Measurements from ENCODE around the gene STIM1.

Gene STIM1

DNA sequence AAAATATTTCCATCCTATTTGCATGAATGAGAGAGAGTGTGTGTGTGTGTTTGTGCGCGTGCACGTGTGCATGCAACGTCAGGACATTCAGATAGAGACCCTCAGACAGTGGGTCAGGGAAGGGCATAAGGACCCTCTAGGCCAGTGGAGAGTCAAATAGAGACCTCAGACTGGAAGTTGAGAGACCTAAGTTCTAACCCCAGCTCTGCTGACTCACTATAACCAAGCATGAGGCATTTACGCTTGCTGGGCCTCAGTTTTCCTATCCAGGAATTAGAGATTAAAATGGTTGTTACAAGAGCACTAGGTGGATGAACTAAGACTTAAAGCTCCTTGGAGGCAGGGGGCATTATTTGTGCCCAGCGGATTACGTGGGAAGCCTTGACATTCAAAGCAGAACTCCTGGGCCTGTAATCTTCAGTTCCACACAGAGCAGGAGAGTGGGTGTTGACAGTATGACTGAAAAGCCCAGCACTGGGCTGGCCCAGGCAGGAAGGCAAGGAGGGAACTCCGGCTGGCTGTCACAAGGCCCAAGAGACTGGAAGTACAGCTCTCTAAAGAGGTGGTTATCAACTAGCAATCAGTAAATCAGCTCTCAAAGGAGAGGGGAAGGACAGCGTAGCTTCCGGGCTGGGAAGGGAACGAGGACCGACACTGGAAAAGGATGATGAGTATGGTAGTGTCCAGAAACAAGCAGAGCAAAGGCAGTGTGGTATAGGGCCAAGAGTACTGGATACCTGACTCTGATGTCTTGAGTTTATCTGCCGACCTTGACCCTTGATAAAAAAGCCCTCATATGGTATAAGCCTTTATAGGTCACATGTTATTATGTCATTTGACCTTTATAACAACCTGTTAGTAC is 23.9 kb upstream of the STIM1 start:
- no peak for DNase-seq

DNA sequence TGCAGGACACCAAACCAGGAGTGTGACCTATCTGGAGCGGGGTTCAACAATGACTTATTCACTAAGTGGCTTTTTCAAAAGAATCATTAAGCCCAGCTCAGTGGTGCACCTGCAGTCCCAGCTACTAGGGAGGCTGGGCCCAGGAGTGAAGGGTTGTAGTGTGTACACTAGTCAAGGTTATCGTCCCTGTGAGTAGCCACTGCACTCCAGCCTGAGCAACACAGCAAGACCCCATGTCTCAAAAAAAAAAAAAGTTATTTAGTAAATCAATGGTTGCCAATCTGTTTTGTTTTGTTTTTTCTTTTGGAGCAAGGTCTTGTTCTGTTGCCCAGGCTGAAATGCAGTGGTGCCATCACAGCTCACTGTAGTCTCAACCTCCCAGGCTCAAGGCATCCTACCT is 22.6 kb upstream of the STIM1 start:
- no peak for DNase-seq

DNA sequence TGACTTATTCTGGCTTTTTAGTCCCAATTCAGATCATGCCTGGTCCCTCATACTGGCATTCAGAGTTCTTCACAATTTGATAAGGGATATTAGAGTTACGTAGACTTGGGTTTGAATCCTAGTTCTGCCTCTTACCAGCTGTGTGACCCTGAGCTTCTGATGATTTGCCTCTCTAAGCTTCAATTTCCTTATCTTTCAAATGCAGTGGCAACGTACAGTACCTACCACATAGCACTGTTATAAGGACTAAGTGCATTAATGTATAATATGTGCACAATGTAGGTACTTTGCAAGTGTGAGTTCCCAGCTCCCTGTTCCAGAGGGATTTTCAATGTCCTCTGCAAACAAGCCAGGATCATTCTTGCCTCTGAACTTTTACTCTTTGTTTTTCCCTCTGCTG is 22.0 kb upstream of the STIM1 start:
- no peak for DNase-seq

DNA sequence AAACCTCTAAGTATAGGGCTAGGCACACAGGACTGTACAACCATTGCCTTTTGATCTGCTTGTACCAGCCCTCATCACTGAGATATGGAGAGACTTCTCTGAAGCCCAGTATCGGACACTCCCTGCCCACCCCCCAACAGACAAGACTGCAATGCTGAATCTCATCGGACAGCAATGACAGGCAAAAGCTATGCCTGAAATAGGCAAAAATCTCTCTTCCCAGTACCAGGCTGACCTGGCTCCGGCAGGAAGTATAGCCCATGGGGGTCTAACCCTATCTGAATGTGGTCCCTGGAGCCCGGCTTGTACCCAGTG is 21.2 kb upstream of the STIM1 start:
- DNase-seq = no peak

DNA sequence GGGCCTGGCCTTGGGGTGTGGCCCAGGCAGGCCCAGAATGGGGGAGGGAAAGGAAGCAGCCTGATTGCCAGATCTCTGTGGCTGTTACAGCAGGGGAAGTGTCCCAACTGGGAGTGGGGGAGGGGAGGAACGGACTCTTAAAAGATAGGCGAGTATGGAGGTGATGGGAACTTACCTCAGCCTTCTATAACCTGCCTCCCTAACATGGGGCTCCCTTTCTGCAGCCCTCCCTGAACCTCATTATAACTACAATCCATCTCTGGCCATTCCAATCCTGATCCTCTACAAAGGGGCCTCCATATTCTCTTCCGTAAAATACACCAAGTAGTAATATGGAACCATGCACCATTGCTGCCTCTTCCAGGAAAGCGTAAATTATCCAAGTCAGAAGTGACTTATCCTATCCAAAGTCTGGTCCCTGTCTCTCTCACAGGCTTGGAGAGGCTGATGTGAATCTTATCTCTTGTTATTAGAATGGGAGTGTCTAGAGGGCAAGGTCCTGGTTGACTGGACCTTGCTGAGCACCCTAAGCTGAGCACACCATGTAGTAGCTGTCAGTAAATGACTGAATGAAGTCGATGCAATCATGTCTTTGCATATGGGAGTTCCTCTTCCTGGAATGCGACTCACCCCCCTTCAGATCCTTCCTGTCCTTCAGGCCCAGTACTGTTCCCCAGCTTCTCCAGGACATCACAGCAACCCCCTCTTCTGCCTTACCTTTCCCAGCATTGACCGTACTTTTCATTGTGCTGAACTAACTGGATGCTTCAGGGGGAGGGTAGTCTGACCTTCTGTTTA is 20.6 kb upstream of the STIM1 start:
- no peak for DNase-seq

GRCh38 chr11:3835751-3836150 is 19.7 kb upstream of the STIM1 start:
- no peak for DNase-seq

- DNase-seq = peak; percentile 49 to 54
Measured at GRCh38 chr11:3836903-3837302, 18.6 kb upstream of the STIM1 start.

- no peak for DNase-seq
Measured at GRCh38 chr11:3837793-3838192, 17.7 kb upstream of the STIM1 start.

DNA sequence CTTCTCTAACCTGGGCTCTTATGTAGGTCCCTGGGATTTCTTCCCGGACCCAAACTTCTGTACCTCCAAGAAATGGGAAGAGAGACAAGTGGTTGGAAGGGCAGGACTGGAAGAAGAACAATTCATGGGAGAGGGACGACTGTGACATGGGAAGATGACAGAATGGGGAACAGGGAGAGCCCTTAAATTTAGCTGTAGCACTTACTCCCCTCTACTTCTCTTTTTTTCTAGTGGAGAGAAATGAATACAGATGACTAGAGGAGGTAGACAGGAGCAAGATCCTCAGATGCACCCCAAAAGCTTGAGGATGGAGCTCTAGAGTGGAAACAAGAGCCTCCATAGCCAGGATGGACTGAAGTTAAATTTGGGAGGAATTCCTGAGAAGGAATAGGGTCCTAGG is 17.0 kb upstream of the STIM1 start:
- DNase-seq = no peak

- peak; percentile 34 to 37 for DNase-seq
Measured at GRCh38 chr11:3840004-3840869, 15.2 kb upstream of the STIM1 start.

DNA sequence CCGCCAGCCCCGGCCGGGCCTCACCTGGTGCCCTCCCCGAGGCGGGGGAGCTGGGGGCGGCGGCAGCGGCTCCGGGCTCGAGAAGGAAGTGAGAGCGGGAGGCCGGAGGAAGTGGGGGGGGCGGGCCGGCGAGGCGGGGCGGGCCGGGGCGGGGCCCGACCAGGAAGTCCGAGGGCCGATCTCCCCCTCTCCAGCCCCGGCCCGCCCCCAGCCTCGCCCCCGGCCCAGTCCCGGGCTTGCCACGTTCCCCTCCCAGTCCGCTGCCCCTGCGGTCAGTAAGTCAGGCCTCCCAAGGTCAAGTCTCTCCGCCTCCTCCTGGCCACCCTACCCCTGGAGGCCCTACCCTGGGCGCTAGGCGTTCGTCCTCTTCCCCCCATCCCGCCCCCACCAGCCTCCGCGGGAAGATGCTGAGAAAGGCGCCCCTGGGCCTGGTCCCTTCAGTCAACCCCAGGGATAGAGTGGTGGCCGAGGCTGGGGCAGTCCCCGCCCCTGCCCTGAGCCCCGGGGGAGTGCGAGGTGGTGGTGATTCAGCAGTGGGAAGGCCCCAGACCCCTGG is 14.5 kb upstream of the STIM1 start, which contains the start of gene RHOG:
TSS of gene RHOG (minus strand) at position 90 of the 556 bp plus-strand sequence. CDS start 12,821 bp downstream, outside the sequence.
- peak in 1 of 2 experiments; percentile 72 for DNase-seq

DNA sequence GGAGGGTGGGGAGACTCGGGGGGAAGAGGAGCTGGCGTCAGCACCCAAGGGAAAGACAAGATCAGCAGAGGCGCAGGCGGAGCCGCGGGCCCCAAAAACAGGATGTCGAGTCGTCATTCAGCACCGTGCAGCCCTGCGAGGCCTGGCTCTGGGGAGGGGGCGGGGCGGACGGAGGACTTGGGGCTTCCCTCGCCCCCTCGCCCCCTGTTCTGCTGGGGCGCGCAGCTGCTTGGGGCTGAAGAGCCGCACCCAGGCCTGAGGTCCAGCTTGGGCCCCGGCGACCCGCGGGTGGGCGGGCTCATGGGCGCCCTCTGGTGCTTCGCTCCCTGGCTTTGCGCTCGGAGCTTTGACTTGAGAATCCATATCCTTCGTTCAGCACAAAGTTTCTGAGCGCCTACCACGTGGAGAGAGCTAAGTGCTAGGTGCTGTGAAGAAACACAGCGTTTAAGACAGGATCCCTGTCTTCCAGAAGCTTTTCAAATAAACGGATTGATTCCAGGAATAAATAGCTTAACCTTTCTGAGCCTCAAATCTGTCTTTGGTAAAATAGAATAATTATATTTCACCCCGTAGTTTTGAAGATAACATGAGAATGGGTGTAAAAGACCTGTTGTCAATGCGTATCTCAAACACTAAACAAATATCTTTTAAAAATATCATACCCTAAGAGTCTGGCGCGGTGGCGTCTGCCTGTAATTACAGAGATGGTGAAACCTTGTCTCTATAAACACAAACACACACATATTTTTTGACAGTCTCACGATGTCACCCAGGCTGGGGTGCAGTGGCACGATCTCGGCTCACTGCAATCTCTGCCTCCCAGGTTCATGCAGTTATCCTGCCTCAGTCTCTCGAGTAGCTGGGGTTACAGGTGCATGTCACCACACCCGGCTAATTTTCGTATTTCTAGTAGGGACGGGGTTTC is 13.8 kb upstream of the STIM1 start:
- peak; percentile 91 to 98 for DNase-seq

- DNase-seq = no peak
Measured at GRCh38 chr11:3843326-3843725, 12.1 kb upstream of the STIM1 start.

GRCh38 chr11:3845246-3845645 is 10.2 kb upstream of the STIM1 start:
- no peak for DNase-seq

GRCh38 chr11:3845670-3846069 is 9.8 kb upstream of the STIM1 start:
- DNase-seq = no peak

GRCh38 chr11:3849297-3849874 is 6.1 kb upstream of the STIM1 start:
- no peak for DNase-seq

GRCh38 chr11:3853545-3853842 is 2.0 kb upstream of the STIM1 start:
- no peak for DNase-seq

- DNase-seq = peak; percentile 51 to 63
Measured at GRCh38 chr11:3853899-3854659, 1.4 kb upstream of the STIM1 start.

GRCh38 chr11:3854660-3854976 is 846 bp upstream of the STIM1 start:
- no peak for DNase-seq

DNA sequence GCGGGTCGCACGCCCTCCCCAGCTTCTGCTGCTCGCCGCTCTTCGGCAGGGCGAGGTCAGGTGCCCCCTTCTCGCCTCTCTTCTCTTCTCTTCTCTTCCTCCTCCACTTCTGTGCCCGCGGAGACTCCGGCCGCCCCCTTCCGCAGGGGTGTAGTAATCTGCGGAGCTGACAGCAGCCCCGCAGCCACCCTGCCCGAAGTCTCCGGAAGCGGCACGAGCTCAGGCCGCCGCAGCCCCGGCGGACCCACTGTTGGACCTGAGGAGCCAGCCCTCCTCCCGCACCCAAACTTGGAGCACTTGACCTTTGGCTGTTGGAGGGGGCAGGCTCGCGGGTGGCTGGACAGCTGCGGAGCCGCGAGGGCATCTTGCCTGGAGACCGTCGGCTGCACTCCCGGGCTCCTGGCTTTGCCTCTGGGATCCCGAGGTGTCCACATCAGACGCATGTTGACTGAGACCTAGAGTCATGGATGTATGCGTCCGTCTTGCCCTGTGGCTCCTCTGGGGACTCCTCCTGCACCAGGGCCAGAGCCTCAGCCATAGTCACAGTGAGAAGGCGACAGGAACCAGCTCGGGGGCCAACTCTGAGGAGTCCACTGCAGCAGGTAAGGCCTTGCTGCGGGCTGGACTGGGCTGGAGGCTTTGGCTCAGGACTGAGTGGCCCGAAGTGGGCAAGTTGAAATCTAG is 486 bp downstream of the STIM1 start:
- DNase-seq = peak in 1 of 2 experiments; percentile 36
